ENCODE measurements around the gene DHFR2. TPM values are rescaled to one million over a fixed set of nuclear protein-coding genes. Genes with fewer than 3 reads are reported as not detected.

The DHFR2 gene
- total RNA-seq, 4 donors from 2014 or later, result 1.6 to 6.3 (median 4.0) TPM

- DNase-seq (ENCODE audit: low spot score in 2 of 2), result no peak
- no peaks in the 10 kb centered on the region for H3K27me3 ChIP-seq
- H3K4me3 ChIP-seq, result peak within 1 kb of the TSS; percentile 32
- no peaks in the 10 kb centered on the region for H3K9me3 ChIP-seq
- 48% methylated on average over 8 of the region's 8 CpGs for WGBS
- TF ChIP-seq POLR2AphosphoS5 (IDR thresholded peaks at IDR 0.05), result no peak
- TF ChIP-seq CTCF (IDR thresholded peaks at IDR 0.05), result no peak
- TF ChIP-seq POLR2A (IDR thresholded peaks at IDR 0.05), result no peak
- TF ChIP-seq EP300 (IDR thresholded peaks at IDR 0.05), result no peak
- H3K4me1 ChIP-seq, result peaks cover 4% of the 10 kb centered on the region
- peak within 1 kb of the TSS; percentile 22 for H3K27ac ChIP-seq
- H3K36me3 ChIP-seq, result no peaks in the 10 kb centered on the region
Measured at GRCh38 chr3:94028093-94028837, 34.5 kb downstream of the DHFR2 start, which contains the start of gene STX19. Gene STX19 (minus strand): TSS chr3:94028597. CDS start chr3:94015269, 13,328 bp downstream.

- WGBS, result 52% methylated on average over 2 of the region's 2 CpGs
- H3K9me3 ChIP-seq, result no peaks in the 10 kb centered on the region
- no peak for DNase-seq (ENCODE audit: low spot score in 2 of 2)
- no peak for TF ChIP-seq POLR2AphosphoS5 (IDR thresholded peaks at IDR 0.05)
- TF ChIP-seq CTCF (IDR thresholded peaks at IDR 0.05), result no peak
- TF ChIP-seq POLR2A (IDR thresholded peaks at IDR 0.05), result no peak
- TF ChIP-seq EP300 (IDR thresholded peaks at IDR 0.05), result no peak
- H3K36me3 ChIP-seq, result no peaks in the 10 kb centered on the region
- H3K27ac ChIP-seq, result no peak overlapping the region
- no peak overlapping the region for H3K4me3 ChIP-seq
- peaks cover 4% of the 10 kb centered on the region for H3K4me1 ChIP-seq
- H3K27me3 ChIP-seq, result no peaks in the 10 kb centered on the region
Measured at GRCh38 chr3:94026623-94027022, 36.1 kb downstream of the DHFR2 start.

GRCh38 chr3:94024385-94024784 lies 38.3 kb downstream of the DHFR2 start:
- TF ChIP-seq POLR2AphosphoS5 (IDR thresholded peaks at IDR 0.05) (no peak), EP300 (IDR thresholded peaks at IDR 0.05) (no peak), POLR2A (IDR thresholded peaks at IDR 0.05) (no peak), CTCF (IDR thresholded peaks at IDR 0.05) (no peak)
- H3K27ac ChIP-seq, result no peak overlapping the region
- DNase-seq (ENCODE audit: low spot score in 2 of 2), result no peak

GRCh38 chr3:94020293-94020692 lies 42.4 kb downstream of the DHFR2 start:
- 87% methylated on average over 3 of the region's 3 CpGs for WGBS

More at GRCh38 chr3:94024385-94024784, 38.3 kb downstream of the DHFR2 start:
- H3K9me3 ChIP-seq, result no peaks in the 10 kb centered on the region
- no peaks in the 10 kb centered on the region for H3K27me3 ChIP-seq
- WGBS, result 78% methylated on average over 3 of the region's 3 CpGs
- H3K36me3 ChIP-seq, result no peaks in the 10 kb centered on the region
- H3K4me1 ChIP-seq, result peaks cover 4% of the 10 kb centered on the region
- no peak overlapping the region for H3K4me3 ChIP-seq

More at GRCh38 chr3:94020293-94020692, 42.4 kb downstream of the DHFR2 start:
- Histone ChIP-seq H3K36me3 (no peaks in the 10 kb centered on the region), H3K4me1 (no peaks in the 10 kb centered on the region), H3K27ac (no peak overlapping the region), H3K27me3 (no peaks in the 10 kb centered on the region), H3K9me3 (no peaks in the 10 kb centered on the region), H3K4me3 (no peak overlapping the region)
- no peak for TF ChIP-seq CTCF (IDR thresholded peaks at IDR 0.05)
- no peak for TF ChIP-seq POLR2A (IDR thresholded peaks at IDR 0.05)
- TF ChIP-seq EP300 (IDR thresholded peaks at IDR 0.05), result no peak
- TF ChIP-seq POLR2AphosphoS5 (IDR thresholded peaks at IDR 0.05), result no peak
- no peak for DNase-seq (ENCODE audit: low spot score in 2 of 2)

Measured in suprapubic skin (tissue), 4 donors.